Left lung (tissue), 10 donors: ENCODE measurements around the gene KRT80. TPM values are rescaled to one million over a fixed set of nuclear protein-coding genes. Genes with fewer than 3 reads are reported as not detected.

Experiments
- ATAC-seq: fragments of 200-7000 bp; cut with Tn5 transposase; one replicate; pipeline ENCODE4 v1.9.1; 2020; ENCODE audit warnings: moderate library complexity
- DNase-seq, 4 donors: peaks; one replicate each; pipeline ENCODE4 v3.0.0-alpha.2; 2013 to 2020
- H3K27ac ChIP-seq, 2 donors: fragments of 200-600 bp; sonication (generic) in 1 of 2; one replicate each; pipeline versions ENCODE4 v1.5.0 to v1.8.0; 2020 to 2021
- H3K27me3 ChIP-seq, 2 donors: fragments of 200-600 bp; sonication (generic) in 1 of 2; one replicate each; pipeline versions ENCODE4 v1.5.0 to v1.8.0; 2020 to 2021
- H3K36me3 ChIP-seq, 2 donors: fragments of 200-600 bp; sonication (generic) in 1 of 2; one replicate each; pipeline versions ENCODE4 v1.5.0 to v1.8.0; 2020 to 2021
- H3K4me1 ChIP-seq, 2 donors: fragments of 200-600 bp; one replicate each; pipeline ENCODE4 v1.8.0; 2021
- H3K4me3 ChIP-seq, 2 donors: fragments of 200-600 bp; sonication (generic) in 1 of 2; one replicate each; pipeline versions ENCODE4 v1.5.0 to v1.8.0; 2020 to 2021; ENCODE audit warnings: mild to moderate bottlenecking in 1 of 2
- H3K9me3 ChIP-seq, 2 donors: fragments of 200-600 bp; sonication (generic) in 1 of 2; one replicate each; pipeline versions ENCODE4 v1.5.0 to v1.8.0; 2020 to 2021
- CTCF ChIP-seq, 2 donors: fragments of 200-600 bp; sonication (generic) in 1 of 2; IDR thresholded peaks; one replicate each; pipeline versions ENCODE4 v1.5.0 to v1.8.0; 2021; ENCODE audit warnings: antibody characterized with exemption in 2 of 2
- intact Hi-C, 2 donors: fragments of 100-400 bp; cut with DNase I; formaldehyde crosslinking; loops; one replicate each; pipeline versions ENCODE4 v1.11.2 to v1.14.2; 2022
- polyA plus RNA-seq, 6 donors: library from polyadenylated mRNA; unstranded; fragments of 120-200 nt; gene quantifications; one replicate each; pipeline ENCODE4 v1.2.1, GENCODE V29; 2013; ENCODE audit not compliant: insufficient read length in 6 of 6
- total RNA-seq, 2 donors: library from RNA; stranded (reverse); fragmentation: NEBNext Ultra II Directional; extraction: Animal tissue kit (Norgen Biotek cat#: 25700); gene quantifications; one replicate each; pipeline ENCODE4 v1.2.1, GENCODE V29; 2021
- donor health status: DM: no; HTN: yes; CAD: no.
- donor health status: DM: no; HTN: no; CAD: no.

The KRT80 gene
- total and polyA plus RNA-seq, 8 donors: 0.59 to 30.1 (median 0.93) TPM

GRCh38 chr12:52183971-52184370, 7.8 kb downstream of the KRT80 start:
- Histone ChIP-seq H3K4me1 (peaks cover 13 to 50% of the 10 kb centered on the region in 2 donors), H3K9me3 (no peaks in the 10 kb centered on the region), H3K27me3 (no peaks in the 10 kb centered on the region), H3K4me3 (no peak overlapping the region), H3K36me3 (no peaks in the 10 kb centered on the region), H3K27ac (no peak overlapping the region)
- DNase-seq (peak in 1 of 4 donors; percentile 59), ATAC-seq (no peak)
- intact Hi-C loops: no loop called here
- TF ChIP-seq CTCF (IDR thresholded peaks at IDR 0.05): no peak

- peaks cover 13 to 46% of the 10 kb centered on the region in 2 donors for H3K4me1 ChIP-seq
These were observed 8.3 kb downstream of the KRT80 start for GRCh38 chr12:52183544-52183910.

GRCh38 chr12:52182898-52183543, 8.8 kb downstream of the KRT80 start:
- no peaks in the 10 kb centered on the region for H3K27me3 ChIP-seq
- intact Hi-C loops: no loop called here
- peaks cover 12 to 40% of the 10 kb centered on the region in 2 donors for H3K4me1 ChIP-seq
- TF ChIP-seq CTCF (IDR thresholded peaks at IDR 0.05): no peak
- no peaks in the 10 kb centered on the region for H3K9me3 ChIP-seq
- no peaks in the 10 kb centered on the region for H3K36me3 ChIP-seq
- ATAC-seq: peak; percentile 14
- DNase-seq: peak in 1 of 4 donors; percentile 28
- no peak overlapping the region for H3K4me3 ChIP-seq
- H3K27ac ChIP-seq: no peak overlapping the region

More at GRCh38 chr12:52183544-52183910, 8.3 kb downstream of the KRT80 start:
- DNase-seq (no peak), ATAC-seq (no peak)
- intact Hi-C loops: no loop called here
- no peak for TF ChIP-seq CTCF (IDR thresholded peaks at IDR 0.05)
- Histone ChIP-seq H3K27me3 (no peaks in the 10 kb centered on the region), H3K36me3 (no peaks in the 10 kb centered on the region), H3K9me3 (no peaks in the 10 kb centered on the region), H3K27ac (no peak overlapping the region), H3K4me3 (no peak overlapping the region)

DNA sequence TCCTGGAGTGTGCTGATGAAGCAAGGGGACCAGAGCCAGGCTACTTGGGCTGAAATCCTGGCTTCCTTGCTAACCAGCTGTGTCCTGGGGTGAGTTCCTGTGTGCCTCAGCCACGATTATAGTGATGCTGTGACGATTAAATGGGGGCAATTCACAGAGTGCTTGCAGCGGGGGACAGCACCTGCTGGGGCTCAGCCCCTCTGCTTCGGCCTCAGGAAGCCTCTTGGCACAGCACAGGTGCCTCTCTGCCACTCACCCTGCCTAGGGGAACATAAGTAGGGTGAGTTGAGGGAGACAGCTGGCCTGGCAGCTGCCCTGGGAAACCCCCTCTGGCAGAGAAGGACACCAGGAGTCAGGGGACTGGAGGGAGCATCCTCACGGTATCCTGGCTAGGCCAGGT, 9.4 kb downstream of the KRT80 start:
- DNase-seq (no peak), ATAC-seq (no peak)
- peaks cover 8 to 34% of the 10 kb centered on the region in 2 donors for H3K4me1 ChIP-seq
- intact Hi-C loops: no loop called here
- no peaks in the 10 kb centered on the region for H3K9me3 ChIP-seq
- TF ChIP-seq CTCF (IDR thresholded peaks at IDR 0.05): no peak
- H3K27ac ChIP-seq: no peak overlapping the region
- no peaks in the 10 kb centered on the region for H3K36me3 ChIP-seq
- H3K27me3 ChIP-seq: no peaks in the 10 kb centered on the region
- H3K4me3 ChIP-seq: no peak overlapping the region

DNA sequence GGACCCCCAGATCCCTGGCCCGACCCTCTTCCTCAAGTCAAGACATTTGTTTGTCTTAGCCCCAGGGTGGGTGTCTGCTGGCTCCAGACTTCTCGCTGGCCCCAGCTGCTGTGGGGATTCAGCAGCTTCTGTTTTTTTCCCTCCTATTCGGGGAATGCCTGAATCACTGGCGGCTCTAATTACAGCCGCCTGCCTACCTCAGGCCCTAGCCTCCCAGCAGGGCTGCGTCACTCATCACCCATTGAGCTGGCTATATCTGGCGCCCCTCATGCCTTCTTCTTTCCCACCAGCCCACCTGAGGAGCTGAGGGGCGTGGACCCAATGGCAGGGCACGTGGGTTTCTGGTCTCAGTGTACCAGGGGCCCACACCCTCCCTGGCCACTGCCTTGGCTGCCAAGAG, 10.1 kb downstream of the KRT80 start:
- Histone ChIP-seq H3K4me3 (no peak overlapping the region), H3K9me3 (no peaks in the 10 kb centered on the region), H3K36me3 (no peaks in the 10 kb centered on the region), H3K27ac (no peak overlapping the region), H3K27me3 (no peaks in the 10 kb centered on the region), H3K4me1 (peaks cover 7 to 28% of the 10 kb centered on the region in 2 donors)
- ATAC-seq (no peak), DNase-seq (peak in 2 of 4 donors; percentile 33 to 34)
- intact Hi-C loops: no loop called here
- no peak for TF ChIP-seq CTCF (IDR thresholded peaks at IDR 0.05)
